GM12878 (cell line): ENCODE results near the gene ADGRV1. TPM values are rescaled to one million over a fixed set of nuclear protein-coding genes. Genes with fewer than 3 reads are reported as not detected.

Experiments
- ATAC-seq: fragments of 200-7000 bp; cut with Tn5 transposase; 3 replicates; pipeline ENCODE4 v1.9.1; 2020; ENCODE audit warnings: mild to moderate bottlenecking, moderate library complexity
- BruUV-seq: library from RNA; stranded (reverse); fragments of 400-500 nt; replicated peaks from 2 replicates; lab custom pipeline; 2021; lab: Mats Ljungman, UMichigan
- CTCF ChIA-PET: fragments of 300-600 bp; sonication (Branson Sonifier 250); formaldehyde crosslinking; extraction: SDS; loops from one replicate; lab custom pipeline; 2021; ENCODE audit warnings: inconsistent platforms; lab: Yijun Ruan, JAX
- POLR2A ChIA-PET: fragments of 350-600 bp; formaldehyde crosslinking; extraction: SDS; loops from one replicate; lab custom pipeline; 2021; ENCODE audit warnings: inconsistent platforms; lab: Charles Lee
- RAD21 ChIA-PET: fragments of 300-600 bp; sonication (Branson Sonifier 250); formaldehyde crosslinking; loops from one replicate; lab custom pipeline; 2023; ENCODE audit warnings: antibody characterized with exemption; ENCODE audit not compliant: unreplicated experiment; lab: Charles Lee
- SMC1A ChIA-PET: fragments of 300-600 bp; sonication (Branson Sonifier 250); formaldehyde crosslinking; loops from one replicate; lab custom pipeline; 2023; ENCODE audit not compliant: unreplicated experiment, uncharacterized antibody; lab: Charles Lee
- DNase-seq: peaks from one replicate; pipeline ENCODE4 v3.0.0-alpha.2; 2011; ENCODE audit warnings: low read depth, low spot score
- FAIRE-seq: peaks from 3 replicates; lab custom pipeline; 2011; peaks lifted over from hg19 to GRCh38; lab: Jason Lieb, UNC
- H2AFZ ChIP-seq: 2 replicates; pipeline ENCODE4 v1.6.0; 2011; ENCODE audit warnings: low read depth, low read length, control low read depth; ENCODE audit not compliant: control insufficient read depth
- H3K27ac ChIP-seq: 2 replicates; pipeline ENCODE4 v1.5.1; 2011; ENCODE audit warnings: control low read depth; ENCODE audit not compliant: control insufficient read depth, insufficient read depth
- H3K27me3 ChIP-seq, 2 experiments: replicated peaks in 1 of 2; 2 replicates each; pipeline versions ENCODE4 v1.6.0 to v1.6.1; 2011; ENCODE audit warnings: low read length in 1 of 2; ENCODE audit not compliant: control insufficient read depth in 2 of 2, insufficient read depth in 2 of 2
- H3K36me3 ChIP-seq, 2 experiments: 2 replicates each; pipeline ENCODE4 v1.5.1; 2011; ENCODE audit warnings: low read length in 1 of 2; ENCODE audit not compliant: control insufficient read depth in 2 of 2, insufficient read depth in 2 of 2
- H3K4me1 ChIP-seq: 2 replicates; pipeline ENCODE4 v1.6.1; 2011; ENCODE audit warnings: mild to moderate bottlenecking, low read length, moderate library complexity, mixed read lengths; ENCODE audit not compliant: control insufficient read depth, insufficient read depth
- H3K4me2 ChIP-seq: 2 replicates; pipeline ENCODE4 v1.6.0; 2011; ENCODE audit warnings: control low read depth; ENCODE audit not compliant: control insufficient read depth, insufficient read depth
- H3K4me3 ChIP-seq: fragments of 200-600 bp; sonication (generic); 2 replicates; pipeline ENCODE4 v1.5.1; 2016
- H3K79me2 ChIP-seq: 2 replicates; pipeline ENCODE4 v1.6.0; 2011; ENCODE audit warnings: low read length; ENCODE audit not compliant: control insufficient read depth, insufficient read depth
- H3K9ac ChIP-seq: 2 replicates; pipeline ENCODE4 v1.8.0; 2011; ENCODE audit warnings: low read length, control low read depth, mixed read lengths; ENCODE audit not compliant: control insufficient read depth, insufficient read depth
- H3K9me3 ChIP-seq: replicated peaks from 3 replicates; pipeline ENCODE4 v1.5.1; 2011; ENCODE audit warnings: mild to moderate bottlenecking, low read length; ENCODE audit not compliant: control insufficient read depth, insufficient read depth
- H4K20me1 ChIP-seq: 2 replicates; pipeline ENCODE4 v1.6.0; 2011; ENCODE audit not compliant: control insufficient read depth, insufficient read depth
- BMI1 ChIP-seq: fragments of 450-650 bp; IDR thresholded peaks from 2 replicates; pipeline ENCODE4 v1.6.1; 2016; ENCODE audit warnings: mild to moderate bottlenecking, moderate library complexity, borderline replicate concordance
- CBX3 ChIP-seq: fragments of 200-600 bp; sonication (generic); IDR thresholded peaks from 2 replicates; pipeline ENCODE4 v1.6.1; 2016; ENCODE audit warnings: low read depth, borderline replicate concordance
- ETV6 ChIP-seq, 2 experiments: fragments of 450-650 bp in 1 of 2; IDR thresholded peaks in 1 of 2; conservative IDR thresholded peaks in 1 of 2; 2 replicates each; pipeline ENCODE4 v1.6.1; 2014; ENCODE audit warnings: antibody characterized with exemption in 1 of 2, borderline replicate concordance in 1 of 2, low read depth in 1 of 2, mild to moderate bottlenecking in 1 of 2, moderate library complexity in 1 of 2
- EZH2 ChIP-seq: IDR thresholded peaks from 2 replicates; pipeline ENCODE4 v1.6.1; 2012; ENCODE audit warnings: low read depth, mild to moderate bottlenecking, control low read depth, inconsistent platforms, low read length, borderline replicate concordance; ENCODE audit not compliant: control insufficient read depth
- HDGF ChIP-seq: fragments of 450-650 bp; IDR thresholded peaks from 2 replicates; pipeline ENCODE4 v1.6.1; 2016; ENCODE audit warnings: antibody characterized with exemption
- MXI1 ChIP-seq: fragments of 150-350 bp; IDR thresholded peaks from 2 replicates; pipeline ENCODE4 v1.6.1; 2011; ENCODE audit warnings: low read depth, mild to moderate bottlenecking, inconsistent platforms, low read length, improper control_type of control experiment
- NFYB ChIP-seq: IDR thresholded peaks from 2 replicates; pipeline ENCODE4 v1.6.1; 2011; ENCODE audit warnings: low read depth, mild to moderate bottlenecking, low read length, improper control_type of control experiment, moderate library complexity; ENCODE audit not compliant: insufficient read depth
- PAX8 ChIP-seq: fragments of 450-650 bp; IDR thresholded peaks from 2 replicates; pipeline ENCODE4 v1.6.1; 2017; ENCODE audit warnings: mild to moderate bottlenecking, moderate library complexity
- RFX5 ChIP-seq: IDR thresholded peaks from 2 replicates; pipeline ENCODE4 v1.6.1; 2011; ENCODE audit warnings: low read depth, low read length, improper control_type of control experiment
- SMARCA5 ChIP-seq: fragments of 450-650 bp; IDR thresholded peaks from 2 replicates; pipeline ENCODE4 v1.6.1; 2017; ENCODE audit warnings: mild to moderate bottlenecking
- SMC3 ChIP-seq: IDR thresholded peaks from 2 replicates; pipeline ENCODE4 v1.6.1; 2011; ENCODE audit warnings: low read length, improper control_type of control experiment, borderline replicate concordance
- SREBF1 ChIP-seq: IDR thresholded peaks from 2 replicates; pipeline ENCODE4 v1.6.1; 2012; ENCODE audit warnings: mild to moderate bottlenecking, low read length
- TBL1XR1 ChIP-seq: IDR thresholded peaks from 2 replicates; pipeline ENCODE4 v1.6.1; 2012; ENCODE audit warnings: low read depth, low read length, improper control_type of control experiment
- TCF12 ChIP-seq: IDR thresholded peaks from 2 replicates; pipeline ENCODE4 v1.6.1; 2011; ENCODE audit warnings: low read depth, mild to moderate bottlenecking, low read length
- ZNF217 ChIP-seq: fragments of 450-650 bp; IDR thresholded peaks from 2 replicates; pipeline ENCODE4 v1.6.1; 2017; ENCODE audit warnings: antibody characterized with exemption, mild to moderate bottlenecking
- WGBS: methylation state at CpG from one replicate; pipeline ENCODE4 v1.1.6; 2016; ENCODE audit warnings: low lambda C conversion rate; ENCODE audit not compliant: insufficient replicate concordance, insufficient coverage; ENCODE audit errors: missing lambda C conversion rate; 5-methylcytosine and 5-hydroxymethylcytosine counted together
- in situ Hi-C: fragments of 300-500 bp; cut with MboI; formaldehyde crosslinking; loops from 9 replicates; pipeline ENCODE4 v1.14.3; 2018; ENCODE audit warnings: mixed read lengths
- intact Hi-C: fragments of 100-400 bp; cut with micrococcal nuclease; formaldehyde crosslinking; loops from one replicate; pipeline ENCODE4 v1.14.2; 2022; ENCODE audit not compliant: unreplicated experiment
- polyA plus RNA-seq, 11 experiments: library from polyadenylated mRNA; depleted of rRNA in 4 of 11; unstranded in 6 of 11; stranded (reverse) in 5 of 11; fragments of >200 nt; fragmentation: Nextera tagmentation in 4 of 11; fragmentation: Illumina TruSeq in 1 of 11; extraction: Ambion mirVana in 4 of 11; extraction: Trizol in 1 of 11; gene quantifications; 1 replicate in 1 of 11; 2 replicates in 10 of 11; pipeline versions ENCODE4 v1.2.1 to v1.2.3, GENCODE V29; 2011 to 2016; ENCODE audit warnings: inconsistent platforms in 2 of 11, missing spikeins in 2 of 11, low read depth in 1 of 11
- total RNA-seq, 4 experiments: library from RNA; depleted of rRNA in 3 of 4; stranded (reverse); fragments of >200 nt in 3 of 4; fragmentation: Illumina TruSeq in 1 of 4; extraction: Trizol in 1 of 4; gene quantifications; 2 replicates each; pipeline versions ENCODE4 v1.2.1 to v1.2.3, GENCODE V29; 2013 to 2021
- TF ChIP-seq, protein P1 (sequence below): fragments of 450-650 bp; formaldehyde crosslinking; IDR thresholded peaks from 2 replicates; pipeline ENCODE4 v1.5.0; 2022; ENCODE audit warnings: mild to moderate bottlenecking, missing genetic modification characterization
- TF ChIP-seq, protein P2 (sequence below), 3 experiments: IDR thresholded peaks in 2 of 3; conservative IDR thresholded peaks in 1 of 3; 2 replicates each; pipeline ENCODE4 v1.5.1; 2011; ENCODE audit warnings: low read depth in 3 of 3, low read length in 3 of 3, mild to moderate bottlenecking in 3 of 3, control low read depth in 2 of 3, moderate library complexity in 2 of 3, inconsistent platforms in 1 of 3, mixed read lengths in 1 of 3; ENCODE audit not compliant: control insufficient read depth in 2 of 3, insufficient read depth in 1 of 3; ENCODE audit errors: extremely low read depth in 1 of 3
- TF ChIP-seq, protein P3 (sequence below): fragments of 450-650 bp; IDR thresholded peaks from 2 replicates; pipeline ENCODE4 v1.6.1; 2017; ENCODE audit warnings: low read depth, mild to moderate bottlenecking, moderate library complexity

Gene ADGRV1
- total and polyA plus RNA-seq, 10 of the 15 experiments (the other 5 are each of a cell fraction or from before 2014, with no cell fraction given), result 0.04 to 8.1 (median 0.16) TPM; not detected in 1

DNA sequence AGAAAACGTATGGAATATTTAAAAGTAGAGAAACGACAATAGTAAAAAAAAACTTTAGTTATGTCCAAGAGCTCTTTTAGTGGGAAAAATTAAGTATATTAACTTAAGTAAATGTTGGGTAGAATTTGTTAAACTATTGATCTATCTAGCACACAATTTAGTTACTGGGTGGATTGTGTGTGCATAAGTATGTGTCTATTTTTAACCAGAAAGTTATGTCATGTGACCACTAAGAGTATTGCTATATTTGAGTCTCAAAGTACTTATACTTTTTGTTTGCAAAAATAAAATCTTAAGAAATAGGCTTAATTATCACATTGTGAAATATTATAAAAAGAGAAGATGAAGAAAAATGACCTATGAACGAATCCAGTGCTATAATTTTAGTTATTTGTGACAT lies 56.8 kb downstream of the ADGRV1 start (continued):
- TF ChIP-seq, protein P1, sequence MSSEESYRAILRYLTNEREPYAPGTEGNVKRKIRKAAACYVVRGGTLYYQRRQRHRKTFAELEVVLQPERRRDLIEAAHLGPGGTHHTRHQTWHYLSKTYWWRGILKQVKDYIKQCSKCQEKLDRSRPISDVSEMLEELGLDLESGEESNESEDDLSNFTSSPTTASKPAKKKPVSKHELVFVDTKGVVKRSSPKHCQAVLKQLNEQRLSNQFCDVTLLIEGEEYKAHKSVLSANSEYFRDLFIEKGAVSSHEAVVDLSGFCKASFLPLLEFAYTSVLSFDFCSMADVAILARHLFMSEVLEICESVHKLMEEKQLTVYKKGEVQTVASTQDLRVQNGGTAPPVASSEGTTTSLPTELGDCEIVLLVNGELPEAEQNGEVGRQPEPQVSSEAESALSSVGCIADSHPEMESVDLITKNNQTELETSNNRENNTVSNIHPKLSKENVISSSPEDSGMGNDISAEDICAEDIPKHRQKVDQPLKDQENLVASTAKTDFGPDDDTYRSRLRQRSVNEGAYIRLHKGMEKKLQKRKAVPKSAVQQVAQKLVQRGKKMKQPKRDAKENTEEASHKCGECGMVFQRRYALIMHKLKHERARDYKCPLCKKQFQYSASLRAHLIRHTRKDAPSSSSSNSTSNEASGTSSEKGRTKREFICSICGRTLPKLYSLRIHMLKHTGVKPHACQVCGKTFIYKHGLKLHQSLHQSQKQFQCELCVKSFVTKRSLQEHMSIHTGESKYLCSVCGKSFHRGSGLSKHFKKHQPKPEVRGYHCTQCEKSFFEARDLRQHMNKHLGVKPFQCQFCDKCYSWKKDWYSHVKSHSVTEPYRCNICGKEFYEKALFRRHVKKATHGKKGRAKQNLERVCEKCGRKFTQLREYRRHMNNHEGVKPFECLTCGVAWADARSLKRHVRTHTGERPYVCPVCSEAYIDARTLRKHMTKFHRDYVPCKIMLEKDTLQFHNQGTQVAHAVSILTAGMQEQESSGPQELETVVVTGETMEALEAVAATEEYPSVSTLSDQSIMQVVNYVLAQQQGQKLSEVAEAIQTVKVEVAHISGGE (CRISPR knock-in tag), result no peak
- no peak for TF ChIP-seq SREBF1
- no peak for TF ChIP-seq NFYB
- TF ChIP-seq HDGF, result no peak
- no peak for TF ChIP-seq ZNF217
- no peak for TF ChIP-seq MXI1

DNA sequence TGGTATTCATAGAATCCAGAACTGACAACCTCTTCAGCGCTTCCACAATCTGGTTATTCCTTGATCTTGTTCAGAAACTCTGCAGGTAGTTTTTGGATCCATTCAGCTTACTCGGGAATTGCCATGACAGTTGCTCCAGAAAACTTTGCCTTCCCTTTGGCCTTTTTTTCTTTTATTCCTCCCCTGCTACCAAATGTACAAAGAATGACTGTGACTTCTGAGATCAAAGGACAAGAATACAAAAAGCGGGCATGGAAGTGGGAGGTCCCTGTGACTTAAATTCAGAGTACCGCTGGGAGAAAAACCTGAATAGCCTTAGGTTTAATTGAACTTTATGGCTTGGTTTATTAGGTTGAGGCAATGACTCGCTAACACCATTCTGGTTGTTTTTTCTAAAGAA lies 59.5 kb downstream of the ADGRV1 start:
- ATAC-seq (no peak), FAIRE-seq (no peak), DNase-seq (no peak)
- Histone ChIP-seq H3K27ac (no peak overlapping the region), H3K9me3 (no peaks in the 10 kb centered on the region), H3K4me1 (peaks cover 9% of the 10 kb centered on the region), H4K20me1 (no peaks in the 10 kb centered on the region), H2AFZ (no peak overlapping the region), H3K4me2 (no peak overlapping the region), H3K4me3 (no peak overlapping the region), H3K9ac (no peak overlapping the region), H3K36me3 (no peaks in the 10 kb centered on the region), H3K27me3 (no peaks in the 10 kb centered on the region), H3K79me2 (no peaks in the 10 kb centered on the region)
- ChIA-PET SMC1A (no interaction called here), RAD21 (no interaction called here), CTCF (no interaction called here), POLR2A (no interaction called here)
- in situ Hi-C loops (no loop called here), intact Hi-C loops (no loop called here)
- no TSS peak for BruUV-seq
- 71% methylated on average over 5 of the region's 5 CpGs for WGBS
- no peak for TF ChIP-seq RFX5
- no peak for TF ChIP-seq SMARCA5
- TF ChIP-seq TCF12, result no peak
- TF ChIP-seq CBX3, result no peak
- no peak for TF ChIP-seq PAX8
- TF ChIP-seq, protein P2, sequence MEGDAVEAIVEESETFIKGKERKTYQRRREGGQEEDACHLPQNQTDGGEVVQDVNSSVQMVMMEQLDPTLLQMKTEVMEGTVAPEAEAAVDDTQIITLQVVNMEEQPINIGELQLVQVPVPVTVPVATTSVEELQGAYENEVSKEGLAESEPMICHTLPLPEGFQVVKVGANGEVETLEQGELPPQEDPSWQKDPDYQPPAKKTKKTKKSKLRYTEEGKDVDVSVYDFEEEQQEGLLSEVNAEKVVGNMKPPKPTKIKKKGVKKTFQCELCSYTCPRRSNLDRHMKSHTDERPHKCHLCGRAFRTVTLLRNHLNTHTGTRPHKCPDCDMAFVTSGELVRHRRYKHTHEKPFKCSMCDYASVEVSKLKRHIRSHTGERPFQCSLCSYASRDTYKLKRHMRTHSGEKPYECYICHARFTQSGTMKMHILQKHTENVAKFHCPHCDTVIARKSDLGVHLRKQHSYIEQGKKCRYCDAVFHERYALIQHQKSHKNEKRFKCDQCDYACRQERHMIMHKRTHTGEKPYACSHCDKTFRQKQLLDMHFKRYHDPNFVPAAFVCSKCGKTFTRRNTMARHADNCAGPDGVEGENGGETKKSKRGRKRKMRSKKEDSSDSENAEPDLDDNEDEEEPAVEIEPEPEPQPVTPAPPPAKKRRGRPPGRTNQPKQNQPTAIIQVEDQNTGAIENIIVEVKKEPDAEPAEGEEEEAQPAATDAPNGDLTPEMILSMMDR (IDR thresholded peaks at IDR 0.05 in 2 of 3, conservative IDR thresholded peaks at IDR 0.05 in 1 of 3; ENCODE audit: control insufficient read depth in 2 of 3, extremely low read depth in 1 of 3, insufficient read depth in 1 of 3, low read depth in 3 of 3, low read length in 3 of 3), result no peak
- no peak for TF ChIP-seq SMC3
- TF ChIP-seq EZH2, result no peak
- TF ChIP-seq ETV6 (conservative IDR thresholded peaks at IDR 0.05 in 1 of 2, IDR thresholded peaks at IDR 0.05 in 1 of 2; ENCODE audit: borderline replicate concordance in 1 of 2, low read depth in 1 of 2), result no peak
- TF ChIP-seq BMI1, result no peak
- TF ChIP-seq, protein P3, sequence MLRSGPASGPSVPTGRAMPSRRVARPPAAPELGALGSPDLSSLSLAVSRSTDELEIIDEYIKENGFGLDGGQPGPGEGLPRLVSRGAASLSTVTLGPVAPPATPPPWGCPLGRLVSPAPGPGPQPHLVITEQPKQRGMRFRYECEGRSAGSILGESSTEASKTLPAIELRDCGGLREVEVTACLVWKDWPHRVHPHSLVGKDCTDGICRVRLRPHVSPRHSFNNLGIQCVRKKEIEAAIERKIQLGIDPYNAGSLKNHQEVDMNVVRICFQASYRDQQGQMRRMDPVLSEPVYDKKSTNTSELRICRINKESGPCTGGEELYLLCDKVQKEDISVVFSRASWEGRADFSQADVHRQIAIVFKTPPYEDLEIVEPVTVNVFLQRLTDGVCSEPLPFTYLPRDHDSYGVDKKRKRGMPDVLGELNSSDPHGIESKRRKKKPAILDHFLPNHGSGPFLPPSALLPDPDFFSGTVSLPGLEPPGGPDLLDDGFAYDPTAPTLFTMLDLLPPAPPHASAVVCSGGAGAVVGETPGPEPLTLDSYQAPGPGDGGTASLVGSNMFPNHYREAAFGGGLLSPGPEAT, result no peak
- TF ChIP-seq TBL1XR1, result no peak
